ENCODE results near the gene STAM2.
"Not testable (repeated sequence)": the region's sequence is repeated elsewhere in the genome, so short reads cannot be mapped to it uniquely, and the experiment has no call there.

The STAM2 gene

DNA sequence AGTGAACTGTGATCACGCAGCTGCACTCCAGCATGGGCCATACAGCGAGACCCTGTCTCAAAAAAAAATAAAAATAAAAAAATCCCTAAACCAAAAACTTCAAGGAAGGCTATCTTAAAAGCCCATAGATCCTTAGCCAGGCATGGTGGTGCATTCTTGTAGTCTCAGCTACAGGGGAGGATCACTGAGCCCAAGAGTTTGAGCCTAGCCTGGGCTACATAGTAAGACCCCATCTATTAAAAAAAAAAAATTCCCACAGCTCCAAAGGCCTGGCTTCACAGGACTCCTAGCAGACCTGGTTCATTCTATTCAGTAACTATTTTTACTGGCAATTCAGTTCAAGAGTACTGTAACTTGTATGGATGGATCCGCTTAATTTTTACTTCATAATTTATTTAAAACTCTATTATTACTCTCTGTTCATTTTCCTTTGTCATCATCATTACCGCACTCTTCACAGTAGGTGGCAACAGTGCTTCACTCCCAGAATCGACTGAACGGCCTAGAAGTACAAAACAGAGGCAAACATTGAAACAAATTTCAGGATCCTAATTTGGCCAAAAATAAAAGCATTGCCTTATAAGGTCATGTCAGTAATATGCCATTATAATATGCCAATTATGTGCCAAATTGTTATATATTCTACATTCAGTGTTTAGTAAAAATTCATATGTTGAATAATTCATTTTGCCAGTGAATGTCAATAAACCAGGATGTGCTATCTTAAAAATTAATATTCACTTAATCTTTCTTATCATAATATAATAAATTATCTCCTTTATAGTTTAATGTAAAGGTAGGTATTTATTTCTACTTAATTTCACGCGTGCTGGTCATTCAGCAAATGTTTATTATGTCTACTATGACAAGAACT, 14.3 kb upstream of the STAM2 start:
- Histone ChIP-seq H3K27me3 (ENCODE audit: control insufficient read depth in 1 of 2, insufficient read depth in 2 of 2, low read length in 2 of 2) (no peaks in the 10 kb centered on the region), H3K4me3 (ENCODE audit: low read depth in 1 of 2, low read length in 2 of 2) (no peak overlapping the region), H3K9me3 (ENCODE audit: low read length) (no peaks in the 10 kb centered on the region), H3K4me1 (ENCODE audit: insufficient read depth, low read length) (no peaks in the 10 kb centered on the region), H3K27ac (ENCODE audit: low read depth, low read length) (no peak overlapping the region), H3K9ac (ENCODE audit: low read length) (no peak overlapping the region), H3K36me3 (ENCODE audit: insufficient read depth, low read length) (no peaks in the 10 kb centered on the region)

DNA sequence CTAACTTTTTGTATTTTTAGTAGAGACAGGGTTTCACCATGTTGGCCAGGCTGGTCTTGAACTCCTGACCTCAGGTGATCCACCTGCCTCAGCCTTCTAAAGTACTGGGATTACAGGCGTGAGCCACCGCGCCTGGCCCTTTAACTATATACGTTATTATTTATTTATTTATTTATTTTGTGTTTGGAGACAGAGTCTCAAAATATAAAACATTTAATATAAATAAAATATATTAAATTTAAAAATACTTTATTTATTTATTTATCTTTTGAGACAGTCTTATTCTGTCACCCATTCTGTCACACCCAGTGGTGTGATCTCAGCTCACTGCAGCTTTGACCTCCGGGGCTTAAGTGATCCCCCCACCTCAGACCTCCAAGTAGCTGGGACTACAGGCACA, 11.2 kb upstream of the STAM2 start:
- H3K27ac ChIP-seq (ENCODE audit: low read depth, low read length); H3K36me3 ChIP-seq (ENCODE audit: insufficient read depth, low read length); H3K27me3 ChIP-seq (ENCODE audit: control insufficient read depth in 1 of 2, insufficient read depth in 2 of 2, low read length in 2 of 2); H3K9ac ChIP-seq (ENCODE audit: low read length); H3K4me1 ChIP-seq (ENCODE audit: insufficient read depth, low read length); H3K9me3 ChIP-seq (ENCODE audit: low read length); H3K4me3 ChIP-seq (ENCODE audit: low read depth in 1 of 2, low read length in 2 of 2): not testable (repeated sequence)

DNA sequence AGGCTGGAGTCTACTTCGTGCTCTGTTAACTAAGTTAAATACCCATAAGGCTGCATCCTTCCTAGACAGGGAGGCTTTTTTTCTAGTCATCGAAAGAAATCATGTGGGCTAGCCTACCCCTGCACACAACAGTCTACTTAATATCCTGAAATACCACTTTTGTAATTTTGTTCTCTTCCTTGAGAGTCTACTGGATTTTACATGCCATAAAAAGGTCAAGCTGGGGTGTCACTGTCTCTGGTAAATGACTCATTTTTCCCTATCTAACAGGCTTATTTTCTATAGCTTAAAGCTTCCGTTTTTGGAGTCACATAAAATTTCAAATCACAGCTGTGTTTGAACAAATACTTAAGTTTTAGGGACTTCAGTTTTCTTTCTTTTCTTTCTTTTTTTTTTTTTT, 10.7 kb upstream of the STAM2 start:
- Histone ChIP-seq H3K9ac (ENCODE audit: low read length) (no peak overlapping the region), H3K27me3 (ENCODE audit: control insufficient read depth in 1 of 2, insufficient read depth in 2 of 2, low read length in 2 of 2) (no peaks in the 10 kb centered on the region), H3K4me1 (ENCODE audit: insufficient read depth, low read length) (no peaks in the 10 kb centered on the region), H3K27ac (ENCODE audit: low read depth, low read length) (no peak overlapping the region), H3K4me3 (ENCODE audit: low read depth in 1 of 2, low read length in 2 of 2) (no peak overlapping the region), H3K9me3 (ENCODE audit: low read length) (no peaks in the 10 kb centered on the region), H3K36me3 (ENCODE audit: insufficient read depth, low read length) (no peaks in the 10 kb centered on the region)

DNA sequence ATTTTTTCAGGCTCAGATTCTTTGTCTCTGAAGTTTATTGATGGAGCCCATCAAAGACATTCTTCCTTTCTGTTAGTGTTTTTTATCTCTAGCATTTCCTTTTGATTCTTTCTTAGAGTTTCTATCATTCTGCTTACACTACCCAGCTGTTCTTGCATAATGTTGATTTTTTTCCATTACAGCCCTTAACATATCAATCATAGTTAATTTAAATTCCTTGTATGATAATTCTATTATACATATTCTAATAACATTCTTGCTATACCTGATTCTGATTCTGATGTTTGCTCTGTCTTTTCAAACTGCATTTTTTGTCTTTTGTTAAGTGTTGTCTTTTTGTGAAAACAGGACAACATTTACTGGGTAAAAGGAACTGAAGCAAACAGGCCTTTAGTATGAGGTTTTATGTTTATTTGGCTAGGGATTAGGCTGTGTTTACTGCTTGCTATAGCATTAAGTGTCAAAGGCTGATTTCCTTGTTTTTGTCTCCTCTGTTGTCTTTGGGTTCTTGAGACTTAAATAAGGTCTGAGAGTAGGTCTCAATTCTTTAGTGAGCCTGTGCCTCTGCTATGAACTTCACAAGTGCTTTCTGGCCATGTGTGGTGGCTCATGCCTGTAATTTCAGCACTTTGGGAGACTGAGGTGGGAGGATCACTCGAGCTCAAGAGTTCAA, 8.0 kb upstream of the STAM2 start:
- Histone ChIP-seq H3K9ac (ENCODE audit: low read length) (no peak overlapping the region), H3K36me3 (ENCODE audit: insufficient read depth, low read length) (no peaks in the 10 kb centered on the region), H3K9me3 (ENCODE audit: low read length) (no peaks in the 10 kb centered on the region), H3K4me1 (ENCODE audit: insufficient read depth, low read length) (no peaks in the 10 kb centered on the region), H3K27me3 (ENCODE audit: control insufficient read depth in 1 of 2, insufficient read depth in 2 of 2, low read length in 2 of 2) (no peaks in the 10 kb centered on the region), H3K27ac (ENCODE audit: low read depth, low read length) (no peak overlapping the region), H3K4me3 (ENCODE audit: low read depth in 1 of 2, low read length in 2 of 2) (no peak overlapping the region)

DNA sequence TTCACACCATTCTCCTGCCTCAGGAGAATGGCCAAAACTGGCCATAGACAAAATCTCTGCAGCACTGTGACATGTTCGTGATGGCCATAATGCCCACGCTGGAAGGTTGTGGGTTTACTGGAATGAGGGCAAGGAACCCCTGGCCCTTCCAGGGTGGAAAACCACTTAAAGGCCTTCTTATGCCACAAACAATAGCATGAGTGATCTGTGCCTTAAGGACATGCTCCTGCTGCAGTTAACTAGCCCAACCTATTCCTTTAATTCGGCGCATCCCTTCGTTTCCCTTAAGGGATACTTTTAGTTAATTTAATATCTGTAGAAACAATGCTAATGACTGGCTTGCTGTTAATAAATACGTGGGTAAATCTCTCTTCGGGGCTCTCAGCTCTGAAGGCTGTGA, 2.1 kb upstream of the STAM2 start:
- H3K27me3 ChIP-seq (ENCODE audit: control insufficient read depth in 1 of 2, insufficient read depth in 2 of 2, low read length in 2 of 2); H3K9ac ChIP-seq (ENCODE audit: low read length); H3K4me3 ChIP-seq (ENCODE audit: low read depth in 1 of 2, low read length in 2 of 2); H3K9me3 ChIP-seq (ENCODE audit: low read length); H3K36me3 ChIP-seq (ENCODE audit: insufficient read depth, low read length); H3K27ac ChIP-seq (ENCODE audit: low read depth, low read length): not testable (repeated sequence)
- H3K4me1 ChIP-seq (ENCODE audit: insufficient read depth, low read length): peaks cover 12% of the 10 kb centered on the region

DNA sequence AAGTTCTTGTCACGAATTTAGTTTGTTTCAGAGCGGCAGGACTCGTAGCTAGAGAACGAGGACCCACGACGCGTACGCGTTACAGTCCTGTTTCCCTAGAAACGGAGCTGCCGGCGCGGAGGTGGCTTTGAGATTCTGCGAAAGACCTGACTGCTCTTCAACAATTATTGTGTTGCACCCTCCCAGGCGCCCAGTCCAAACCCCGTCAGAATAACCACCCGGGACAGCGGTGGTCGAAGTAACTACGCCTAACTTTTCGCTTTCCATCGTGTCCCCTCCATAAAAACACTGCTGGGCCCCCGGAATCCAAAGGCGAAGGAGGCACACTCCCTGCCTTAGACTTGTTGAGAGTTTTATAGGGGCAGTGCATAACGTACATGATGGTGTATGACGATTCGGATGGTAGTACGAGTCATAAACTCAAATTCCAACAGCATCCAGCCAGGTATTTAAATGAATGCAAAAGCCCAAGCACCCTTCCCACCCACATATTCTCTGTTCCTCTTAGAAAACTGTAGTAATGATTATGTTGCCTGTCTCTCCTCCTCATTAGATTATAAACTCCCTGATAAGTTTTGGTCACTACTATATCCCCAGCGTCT, 651 bp upstream of the STAM2 start:
- no peaks in the 10 kb centered on the region for H3K9me3 ChIP-seq (ENCODE audit: low read length)
- H3K4me3 ChIP-seq (ENCODE audit: low read depth in 1 of 2, low read length in 2 of 2): peak overlapping the region; percentile 82 to 95
- H3K4me1 ChIP-seq (ENCODE audit: insufficient read depth, low read length): peaks cover 23% of the 10 kb centered on the region
- peak overlapping the region; percentile 75 for H3K9ac ChIP-seq (ENCODE audit: low read length)
- no peaks in the 10 kb centered on the region for H3K27me3 ChIP-seq (ENCODE audit: control insufficient read depth in 1 of 2, insufficient read depth in 2 of 2, low read length in 2 of 2)
- no peaks in the 10 kb centered on the region for H3K36me3 ChIP-seq (ENCODE audit: insufficient read depth, low read length)
- H3K27ac ChIP-seq (ENCODE audit: low read depth, low read length): peak overlapping the region; percentile 93

DNA sequence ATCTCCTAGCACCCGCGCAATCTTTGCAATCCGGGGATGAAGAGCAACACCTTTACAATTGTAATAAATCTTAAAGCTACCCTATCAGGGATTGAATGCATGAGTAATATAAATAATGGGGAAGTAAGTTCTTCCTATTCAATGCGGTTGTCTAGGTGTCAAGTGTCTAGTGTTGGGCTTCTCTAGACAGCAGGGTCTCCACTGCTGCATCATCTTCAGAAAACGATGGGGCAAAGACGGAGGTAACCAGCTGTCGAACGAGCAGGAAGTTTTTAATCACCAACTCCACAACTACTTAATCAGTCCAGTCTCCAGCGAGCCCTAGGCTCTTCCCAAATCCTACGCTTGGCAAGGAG, 573 bp downstream of the STAM2 start:
- peak overlapping the region; percentile 96 for H3K9ac ChIP-seq (ENCODE audit: low read length)
- H3K27ac ChIP-seq (ENCODE audit: low read depth, low read length): peak overlapping the region; percentile 93
- no peaks in the 10 kb centered on the region for H3K27me3 ChIP-seq (ENCODE audit: control insufficient read depth in 1 of 2, insufficient read depth in 2 of 2, low read length in 2 of 2)
- H3K4me3 ChIP-seq (ENCODE audit: low read depth in 1 of 2, low read length in 2 of 2): peak overlapping the region; percentile 82 to 95
- peaks cover 23% of the 10 kb centered on the region for H3K4me1 ChIP-seq (ENCODE audit: insufficient read depth, low read length)
- H3K36me3 ChIP-seq (ENCODE audit: insufficient read depth, low read length): no peaks in the 10 kb centered on the region
- H3K9me3 ChIP-seq (ENCODE audit: low read length): no peaks in the 10 kb centered on the region

DNA sequence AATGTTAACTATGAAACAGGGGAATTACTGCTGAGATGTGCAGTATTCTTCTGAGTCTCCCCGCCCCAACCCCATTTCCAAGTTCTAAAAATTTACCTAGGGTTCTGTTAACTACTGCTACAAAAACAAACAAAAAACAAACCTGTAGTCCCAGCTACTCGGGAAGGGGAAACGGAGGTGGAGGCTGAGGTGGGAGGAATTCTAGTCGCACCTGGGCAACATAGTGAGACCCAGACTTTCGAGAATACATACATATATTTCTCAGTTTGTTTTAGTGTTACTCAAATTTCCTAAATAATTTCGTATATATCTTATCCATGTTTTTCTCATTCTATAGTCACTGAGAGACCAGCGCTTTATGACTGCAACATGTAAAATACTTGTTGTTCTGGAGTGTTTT, 989 bp downstream of the STAM2 start:
- H3K9me3 ChIP-seq (ENCODE audit: low read length): no peaks in the 10 kb centered on the region
- peaks cover 23% of the 10 kb centered on the region for H3K4me1 ChIP-seq (ENCODE audit: insufficient read depth, low read length)
- peak overlapping the region; percentile 96 for H3K9ac ChIP-seq (ENCODE audit: low read length)
- H3K27me3 ChIP-seq (ENCODE audit: control insufficient read depth in 1 of 2, insufficient read depth in 2 of 2, low read length in 2 of 2): no peaks in the 10 kb centered on the region
- no peaks in the 10 kb centered on the region for H3K36me3 ChIP-seq (ENCODE audit: insufficient read depth, low read length)
- H3K27ac ChIP-seq (ENCODE audit: low read depth, low read length): peak overlapping the region; percentile 93
- H3K4me3 ChIP-seq (ENCODE audit: low read depth in 1 of 2, low read length in 2 of 2): peak overlapping the region; percentile 82 to 95

DNA sequence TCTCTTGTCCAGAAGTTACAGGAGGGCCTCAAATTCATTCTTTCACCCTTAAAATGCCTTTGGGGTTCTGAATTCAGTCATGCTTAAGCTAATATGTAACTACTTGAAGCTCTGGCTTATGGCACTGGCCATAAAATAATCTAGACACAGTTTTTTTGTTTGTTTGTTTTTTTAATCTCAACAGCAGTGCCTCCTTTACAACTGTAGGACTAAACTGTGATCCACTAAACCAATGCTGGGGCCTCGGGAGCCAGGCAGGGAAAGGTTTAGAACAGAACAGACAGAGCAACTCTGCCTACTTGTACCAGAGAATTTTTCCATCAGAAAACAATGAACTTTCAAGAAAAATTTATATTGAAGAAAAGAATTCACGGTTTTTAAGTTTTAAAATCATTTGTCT, 1.7 kb downstream of the STAM2 start:
- H3K36me3 ChIP-seq (ENCODE audit: insufficient read depth, low read length): no peaks in the 10 kb centered on the region
- peak overlapping the region in 1 of 2 donors; percentile 95 for H3K4me3 ChIP-seq (ENCODE audit: low read depth in 1 of 2, low read length in 2 of 2)
- peaks cover 23% of the 10 kb centered on the region for H3K4me1 ChIP-seq (ENCODE audit: insufficient read depth, low read length)
- H3K9ac ChIP-seq (ENCODE audit: low read length): no peak overlapping the region
- H3K27me3 ChIP-seq (ENCODE audit: control insufficient read depth in 1 of 2, insufficient read depth in 2 of 2, low read length in 2 of 2): no peaks in the 10 kb centered on the region
- H3K27ac ChIP-seq (ENCODE audit: low read depth, low read length): no peak overlapping the region
- H3K9me3 ChIP-seq (ENCODE audit: low read length): no peaks in the 10 kb centered on the region

DNA sequence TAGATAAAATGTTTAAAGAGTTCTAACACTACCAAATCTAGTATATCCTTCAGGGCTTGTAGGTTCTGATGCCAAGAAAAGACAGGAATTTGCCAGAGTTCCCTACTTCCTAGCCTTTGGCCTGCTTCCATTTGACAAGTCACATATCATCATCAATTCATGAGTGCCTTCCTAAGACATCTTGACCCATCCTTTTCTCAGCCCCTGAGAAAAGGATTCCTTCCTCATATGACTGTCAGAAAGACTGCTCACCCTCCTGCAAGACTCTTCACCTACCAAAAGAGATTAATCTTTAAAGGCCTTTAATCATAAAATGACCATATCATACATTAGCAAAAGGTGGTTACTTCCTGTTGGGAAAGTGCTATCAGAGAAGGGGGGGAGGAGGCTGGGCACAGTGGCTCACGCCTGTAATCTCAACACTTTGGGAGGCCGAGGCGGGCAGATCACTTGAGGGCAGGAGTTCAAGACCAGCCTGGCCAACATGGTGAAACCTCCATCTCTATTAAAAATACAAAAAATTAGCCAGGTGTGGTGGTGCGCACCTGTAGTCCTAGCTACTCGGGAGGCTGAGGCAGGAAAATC, 3.3 kb downstream of the STAM2 start:
- not testable (repeated sequence) for H3K36me3 ChIP-seq (ENCODE audit: insufficient read depth, low read length); H3K27me3 ChIP-seq (ENCODE audit: control insufficient read depth in 1 of 2, insufficient read depth in 2 of 2, low read length in 2 of 2); H3K27ac ChIP-seq (ENCODE audit: low read depth, low read length); H3K9ac ChIP-seq (ENCODE audit: low read length); H3K4me3 ChIP-seq (ENCODE audit: low read depth in 1 of 2, low read length in 2 of 2); H3K9me3 ChIP-seq (ENCODE audit: low read length)
- H3K4me1 ChIP-seq (ENCODE audit: insufficient read depth, low read length): peaks cover 24% of the 10 kb centered on the region

DNA sequence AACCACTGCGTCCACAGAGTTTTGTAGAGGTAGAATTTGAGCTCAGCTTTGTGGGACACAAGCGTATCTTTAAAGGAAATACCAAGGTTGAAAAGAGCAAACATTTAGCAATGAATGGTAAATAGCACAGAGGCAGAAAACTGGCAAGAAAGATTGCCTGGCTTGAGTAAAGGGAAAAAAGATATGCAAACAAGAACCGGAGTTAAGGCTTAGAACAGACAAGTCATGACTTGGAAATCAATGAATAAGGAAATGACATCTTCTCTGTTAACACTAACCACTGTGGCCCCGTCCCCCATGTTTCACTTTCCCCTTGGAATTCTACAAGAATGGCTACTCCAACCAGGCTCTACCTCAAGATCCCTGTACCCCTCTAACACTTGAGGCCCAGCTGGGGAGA, 3.8 kb downstream of the STAM2 start:
- Histone ChIP-seq H3K9ac (ENCODE audit: low read length) (no peak overlapping the region), H3K4me1 (ENCODE audit: insufficient read depth, low read length) (peaks cover 30% of the 10 kb centered on the region), H3K27me3 (ENCODE audit: control insufficient read depth in 1 of 2, insufficient read depth in 2 of 2, low read length in 2 of 2) (no peaks in the 10 kb centered on the region), H3K4me3 (ENCODE audit: low read depth in 1 of 2, low read length in 2 of 2) (no peak overlapping the region), H3K27ac (ENCODE audit: low read depth, low read length) (no peak overlapping the region), H3K9me3 (ENCODE audit: low read length) (no peaks in the 10 kb centered on the region), H3K36me3 (ENCODE audit: insufficient read depth, low read length) (no peaks in the 10 kb centered on the region)
